Activated naive CD4-positive, alpha-beta T cell treated with Interleukin-2 at 50 U/mL for 16 hours (primary cell): ENCODE data around the gene ASB1.
"Not testable (repeated sequence)": the region's sequence is repeated elsewhere in the genome, so short reads cannot be mapped to it uniquely, and the experiment has no call there.

Experiments
- DNase-seq: peaks from one replicate; pipeline ENCODE4 v3.0.0-alpha.2; 2020

ASB1 gene

GRCh38 chr2:238404406-238405216 lies 22.1 kb upstream of the ASB1 start:
- DNase-seq: no peak

- DNase-seq: not testable (repeated sequence)
These were observed 21.5 kb upstream of the ASB1 start for GRCh38 chr2:238405217-238405555.

- DNase-seq: no peak
These were observed 20.3 kb upstream of the ASB1 start for GRCh38 chr2:238406221-238406997.

- no peak for DNase-seq
These were observed 19.8 kb upstream of the ASB1 start for GRCh38 chr2:238406998-238407285.

GRCh38 chr2:238407566-238407965 lies 19.2 kb upstream of the ASB1 start:
- DNase-seq: no peak

- no peak for DNase-seq
These were observed 17.9 kb upstream of the ASB1 start for GRCh38 chr2:238408615-238409340.

GRCh38 chr2:238409341-238410199 lies 17.2 kb upstream of the ASB1 start:
- DNase-seq: no peak

- no peak for DNase-seq
These were observed 14.5 kb upstream of the ASB1 start for GRCh38 chr2:238412067-238412767.

GRCh38 chr2:238413368-238413767 lies 13.4 kb upstream of the ASB1 start:
- DNase-seq: no peak

- no peak for DNase-seq
These were observed 11.5 kb upstream of the ASB1 start for GRCh38 chr2:238415036-238415764.

GRCh38 chr2:238415893-238416292 lies 10.8 kb upstream of the ASB1 start:
- DNase-seq: no peak

GRCh38 chr2:238418196-238418998 lies 8.3 kb upstream of the ASB1 start:
- no peak for DNase-seq

GRCh38 chr2:238418999-238419546 lies 7.7 kb upstream of the ASB1 start:
- no peak for DNase-seq

- no peak for DNase-seq
These were observed 6.3 kb upstream of the ASB1 start for GRCh38 chr2:238420442-238420841.

- no peak for DNase-seq
These were observed 5.6 kb upstream of the ASB1 start for GRCh38 chr2:238420878-238421694.

GRCh38 chr2:238421695-238422035 lies 5.1 kb upstream of the ASB1 start:
- no peak for DNase-seq

- DNase-seq: no peak
These were observed 4.4 kb upstream of the ASB1 start for GRCh38 chr2:238422285-238422684.

- DNase-seq: no peak
These were observed 3.8 kb upstream of the ASB1 start for GRCh38 chr2:238422940-238423339.

- DNase-seq: no peak
These were observed 3.0 kb upstream of the ASB1 start for GRCh38 chr2:238423561-238424312.
